GM12865 (cell line): Measurements from ENCODE around the gene HSD17B14.

ENCODE experiments used
- DNase-seq: peaks from one replicate; pipeline ENCODE4 v3.0.0; 2010; ENCODE audit warnings: low read depth
- H3K4me3 ChIP-seq: 2 replicates; pipeline ENCODE4 v1.5.1; 2011; ENCODE audit warnings: mild to moderate bottlenecking, low read depth, low read length, control low read depth
- TF ChIP-seq, protein P1 (sequence below): IDR thresholded peaks from 2 replicates; pipeline ENCODE4 v1.5.1; 2011; ENCODE audit warnings: low read length, control low read depth, low read depth, inconsistent platforms; ENCODE audit not compliant: insufficient read depth; ENCODE audit errors: missing control alignments

The HSD17B14 gene

DNA sequence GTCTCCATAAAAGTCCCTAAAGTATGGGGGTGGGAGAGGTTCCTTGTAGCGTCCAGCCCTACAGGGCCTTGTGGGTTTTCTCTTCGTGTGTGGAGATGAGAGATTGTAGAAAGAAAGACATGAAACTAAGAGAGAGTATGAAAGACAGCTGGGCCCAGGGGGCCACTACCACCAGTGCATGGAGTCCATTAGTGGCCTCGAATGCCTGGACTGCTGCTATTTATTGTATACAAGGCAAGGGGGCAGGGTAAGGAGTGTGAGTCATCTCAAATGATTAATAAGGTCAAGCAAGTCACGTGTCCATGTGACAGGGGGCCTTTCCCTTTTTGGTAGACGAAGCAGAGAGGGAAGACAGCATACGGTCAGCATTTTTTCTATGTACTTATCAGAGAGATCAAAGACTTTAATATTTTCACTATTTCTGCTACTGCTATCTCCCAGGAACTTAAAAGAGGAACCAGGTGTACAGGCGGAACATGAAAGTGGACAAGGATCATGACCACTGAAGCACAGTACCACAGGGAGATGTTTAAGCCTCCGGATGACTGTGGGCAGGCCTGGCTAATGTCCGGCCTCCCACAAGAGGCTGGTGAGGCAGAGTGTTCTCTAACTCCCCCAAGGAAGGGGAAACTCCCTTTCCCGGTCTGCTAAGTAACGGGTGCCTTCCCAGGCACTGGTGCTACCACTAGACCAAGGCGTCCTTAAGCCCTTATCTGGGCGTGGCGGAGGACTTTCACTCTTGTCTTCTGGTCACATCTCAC is 55.5 kb downstream of the HSD17B14 start:
- peak; percentile 55 for DNase-seq
- TF ChIP-seq, protein P1, sequence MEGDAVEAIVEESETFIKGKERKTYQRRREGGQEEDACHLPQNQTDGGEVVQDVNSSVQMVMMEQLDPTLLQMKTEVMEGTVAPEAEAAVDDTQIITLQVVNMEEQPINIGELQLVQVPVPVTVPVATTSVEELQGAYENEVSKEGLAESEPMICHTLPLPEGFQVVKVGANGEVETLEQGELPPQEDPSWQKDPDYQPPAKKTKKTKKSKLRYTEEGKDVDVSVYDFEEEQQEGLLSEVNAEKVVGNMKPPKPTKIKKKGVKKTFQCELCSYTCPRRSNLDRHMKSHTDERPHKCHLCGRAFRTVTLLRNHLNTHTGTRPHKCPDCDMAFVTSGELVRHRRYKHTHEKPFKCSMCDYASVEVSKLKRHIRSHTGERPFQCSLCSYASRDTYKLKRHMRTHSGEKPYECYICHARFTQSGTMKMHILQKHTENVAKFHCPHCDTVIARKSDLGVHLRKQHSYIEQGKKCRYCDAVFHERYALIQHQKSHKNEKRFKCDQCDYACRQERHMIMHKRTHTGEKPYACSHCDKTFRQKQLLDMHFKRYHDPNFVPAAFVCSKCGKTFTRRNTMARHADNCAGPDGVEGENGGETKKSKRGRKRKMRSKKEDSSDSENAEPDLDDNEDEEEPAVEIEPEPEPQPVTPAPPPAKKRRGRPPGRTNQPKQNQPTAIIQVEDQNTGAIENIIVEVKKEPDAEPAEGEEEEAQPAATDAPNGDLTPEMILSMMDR, result no peak
- no peak overlapping the region for H3K4me3 ChIP-seq

DNA sequence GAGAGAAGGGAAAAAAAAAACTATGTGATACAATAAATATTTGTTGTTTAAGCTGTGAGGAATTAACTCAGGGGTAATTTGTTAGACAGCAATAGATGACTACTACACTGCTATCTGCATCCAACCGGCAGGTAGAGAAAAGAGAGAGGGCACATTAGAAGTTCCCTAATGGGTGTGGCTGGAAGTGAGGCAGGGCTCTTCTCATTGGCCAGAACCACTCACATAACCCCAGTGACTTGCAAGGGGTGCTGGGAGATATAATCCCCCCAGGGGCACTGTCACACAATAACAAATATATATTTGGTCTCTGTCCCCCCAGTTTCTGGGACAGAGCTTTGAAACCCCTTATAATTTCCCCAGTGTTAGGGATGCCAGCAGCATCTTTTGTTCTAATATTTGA is 56.7 kb downstream of the HSD17B14 start:
- TF ChIP-seq, protein P1, result no peak
- peak; percentile 23 for DNase-seq
- H3K4me3 ChIP-seq, result no peak overlapping the region

DNA sequence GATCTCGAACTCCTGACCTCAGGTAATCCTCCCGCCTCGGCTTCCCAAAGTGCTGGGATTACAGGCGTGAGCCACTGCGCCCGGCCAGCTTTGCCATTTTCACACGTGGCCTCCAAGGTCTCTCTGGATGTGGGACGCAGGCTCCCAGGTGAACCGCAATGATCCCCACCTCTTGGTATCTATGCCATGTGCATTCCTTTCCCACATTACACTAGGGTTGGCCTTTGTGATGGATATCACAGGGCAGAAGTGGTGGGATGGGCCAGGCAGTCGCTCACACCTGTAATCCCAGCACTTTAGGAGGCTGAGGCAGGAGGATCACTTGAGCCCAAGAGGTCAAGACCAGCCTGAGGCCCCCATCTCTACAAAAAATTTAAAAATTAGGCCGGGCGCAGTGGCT is 58.6 kb downstream of the HSD17B14 start:
- no peak overlapping the region for H3K4me3 ChIP-seq
- TF ChIP-seq, protein P1, result no peak
- DNase-seq, result no peak

DNA sequence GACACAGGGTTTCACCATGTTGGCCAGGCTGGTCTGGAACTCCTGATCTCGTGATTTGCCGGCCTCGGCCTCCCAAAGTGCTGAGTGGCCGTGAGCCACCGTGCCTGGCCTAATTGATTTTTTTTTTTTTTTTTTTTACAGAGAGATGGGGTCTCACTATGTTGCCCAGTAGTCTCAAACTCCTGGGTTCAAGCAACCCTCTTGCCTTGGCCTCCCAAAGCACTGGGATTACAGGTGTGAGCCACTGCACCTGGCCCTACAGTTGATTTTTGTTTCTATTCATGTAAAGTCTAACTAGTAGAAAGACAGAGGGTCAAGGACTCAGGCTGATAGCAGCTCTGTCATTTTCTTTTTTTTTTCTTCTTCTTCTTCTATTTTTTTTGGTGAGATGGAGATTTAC is 59.2 kb downstream of the HSD17B14 start:
- DNase-seq, result no peak
- H3K4me3 ChIP-seq, result no peak overlapping the region
- TF ChIP-seq, protein P1, result no peak

DNA sequence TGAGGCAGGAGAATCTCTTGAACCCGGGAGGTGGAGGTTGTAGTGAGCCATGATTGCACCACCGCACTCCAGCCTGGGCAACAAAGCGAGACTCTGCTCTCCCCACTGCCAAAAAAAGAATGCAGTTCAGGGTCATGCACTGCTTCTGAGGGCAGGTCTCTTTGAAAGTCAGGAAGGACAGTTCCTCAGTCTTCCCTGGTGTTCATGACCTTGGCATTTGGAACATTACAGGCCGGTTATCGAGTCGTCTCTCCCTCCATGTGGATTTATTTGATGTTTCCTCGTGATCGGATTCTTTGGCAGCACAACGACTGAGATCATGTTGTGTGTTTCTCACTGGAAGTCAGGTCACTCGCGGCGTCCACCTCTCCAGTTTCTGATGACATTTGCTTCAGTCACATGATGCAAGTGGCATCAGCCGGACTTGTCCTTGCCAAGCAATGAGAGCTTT is 63.8 kb downstream of the HSD17B14 start:
- TF ChIP-seq, protein P1, result no peak
- DNase-seq, result no peak
- no peak overlapping the region for H3K4me3 ChIP-seq

DNA sequence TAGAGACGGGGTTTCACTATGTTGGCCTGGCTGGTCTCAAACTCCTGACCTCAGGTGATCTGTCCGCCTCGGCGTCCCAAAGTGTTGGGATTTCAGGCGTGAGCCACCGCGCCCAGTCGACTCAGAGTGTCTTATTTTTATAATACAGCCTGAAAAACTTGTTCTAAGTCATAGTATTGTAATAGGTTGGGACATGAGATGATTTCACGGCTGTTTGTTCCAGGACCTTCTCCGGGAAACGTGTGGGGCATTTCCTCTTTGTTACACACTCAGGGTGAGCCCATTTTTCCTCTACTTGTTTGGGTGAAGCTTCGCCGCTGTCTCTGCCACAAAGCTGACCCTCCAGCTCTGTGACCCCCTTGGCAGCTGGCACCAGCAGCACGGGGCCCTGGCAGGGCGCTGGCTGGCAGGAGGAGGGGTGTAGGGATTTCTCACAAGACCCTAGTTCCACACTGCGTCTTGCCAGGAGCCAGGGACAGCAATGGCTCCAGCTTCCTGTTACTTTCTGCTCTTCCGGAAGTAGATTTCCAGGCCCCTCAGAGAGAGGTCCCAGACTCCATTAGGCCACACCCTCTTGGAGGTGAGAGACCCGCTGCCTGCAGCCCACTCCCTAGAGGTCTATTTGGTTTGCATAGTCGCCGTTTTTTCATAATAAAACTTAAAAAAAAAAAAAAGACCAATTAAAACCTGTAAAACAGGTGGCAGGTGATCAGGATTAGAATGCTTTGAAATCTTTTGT is 65.4 kb downstream of the HSD17B14 start:
- DNase-seq, result no peak
- TF ChIP-seq, protein P1, result no peak
- no peak overlapping the region for H3K4me3 ChIP-seq
